ENCODE results near the gene HTRA1.

Gene HTRA1

GRCh38 chr10:122541541-122542002 lies 80.2 kb downstream of the HTRA1 start:
- Histone ChIP-seq H2AK5ac (ENCODE audit: low read length) (no peak overlapping the region), H3K4me2 (ENCODE audit: low read length) (no peak overlapping the region), H3K4me3 (ENCODE audit: low read length) (no peak overlapping the region), H4K8ac (ENCODE audit: low read depth, low read length) (no peak overlapping the region), H3K4ac (ENCODE audit: low read depth, low read length) (no peak overlapping the region), H3K56ac (ENCODE audit: low read length) (no peak overlapping the region), H3K79me2 (ENCODE audit: control insufficient read depth, insufficient read depth, low read length) (no peaks in the 10 kb centered on the region), H3K18ac (ENCODE audit: low read length) (no peak overlapping the region), H2BK15ac (replicated peaks; ENCODE audit: low read depth) (no peak overlapping the region), H3K27ac (ENCODE audit: low read depth, low read length) (no peak overlapping the region), H3K36me3 (ENCODE audit: control insufficient read depth, insufficient read depth, low read length) (no peaks in the 10 kb centered on the region), H3K79me1 (ENCODE audit: low read length) (no peaks in the 10 kb centered on the region), H3K4me1 (ENCODE audit: control insufficient read depth, low read depth, low read length) (no peaks in the 10 kb centered on the region), H3K27me3 (ENCODE audit: insufficient read depth, low read length, poor library complexity) (no peaks in the 10 kb centered on the region), H3K23ac (ENCODE audit: low read length) (no peak overlapping the region), H3K9ac (ENCODE audit: low read length) (no peak overlapping the region), H4K5ac (ENCODE audit: low read length) (no peak overlapping the region), H2BK5ac (ENCODE audit: low read length) (no peak overlapping the region), H2BK120ac (ENCODE audit: low read depth, low read length) (no peak overlapping the region)
- no peak for DNase-seq
- no CpG with 5 or more reads among the region's 4 CpGs for WGBS (ENCODE audit: extremely low coverage, insufficient coverage, low lambda C conversion rate)

DNA sequence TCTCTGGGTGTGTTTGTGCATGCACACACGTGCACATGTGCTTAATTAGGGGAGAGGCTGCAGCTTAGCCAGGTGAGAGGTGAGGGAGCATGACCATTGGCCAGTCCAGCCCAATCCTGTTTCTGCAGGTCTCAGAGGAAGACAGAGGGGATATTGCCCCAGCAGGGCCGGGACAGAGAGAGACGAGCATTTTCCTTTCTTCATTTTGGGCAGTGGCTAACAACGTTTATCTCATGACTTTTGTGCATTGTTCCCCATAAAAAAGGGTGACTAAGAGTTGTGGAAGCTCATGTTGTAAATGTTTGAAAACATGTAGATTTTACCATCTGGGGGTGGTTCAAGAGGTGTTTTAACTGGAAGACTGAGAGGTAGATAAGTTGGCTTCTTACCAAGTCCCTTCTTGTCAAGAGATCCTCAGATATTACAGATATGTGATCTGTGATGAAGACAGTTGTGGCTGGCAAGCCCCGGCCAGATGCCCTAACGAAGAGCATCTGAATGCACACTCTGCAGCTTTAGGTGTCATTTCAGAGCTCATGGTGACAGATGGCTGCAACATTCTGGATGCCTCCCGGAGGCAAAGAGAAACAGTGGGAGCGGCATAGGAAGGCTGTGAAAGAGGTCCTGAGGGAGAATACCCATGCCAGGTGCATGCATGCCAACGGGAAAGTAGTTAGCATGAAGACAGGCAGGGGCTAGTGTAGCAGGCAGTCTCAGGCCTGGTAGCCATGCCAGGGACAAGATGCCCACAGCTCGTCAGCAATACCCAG lies 82.5 kb downstream of the HTRA1 start:
- H3K79me1 ChIP-seq (ENCODE audit: low read length) = no peaks in the 10 kb centered on the region
- no peak overlapping the region for H3K23ac ChIP-seq (ENCODE audit: low read length)
- H2BK5ac ChIP-seq (ENCODE audit: low read length) = no peak overlapping the region
- no peaks in the 10 kb centered on the region for H3K36me3 ChIP-seq (ENCODE audit: control insufficient read depth, insufficient read depth, low read length)
- no peak overlapping the region for H3K9ac ChIP-seq (ENCODE audit: low read length)
- H2AK5ac ChIP-seq (ENCODE audit: low read length) = no peak overlapping the region
- no peak overlapping the region for H3K4ac ChIP-seq (ENCODE audit: low read depth, low read length)
- no peak overlapping the region for H4K5ac ChIP-seq (ENCODE audit: low read length)
- no peak overlapping the region for H3K56ac ChIP-seq (ENCODE audit: low read length)
- H3K4me3 ChIP-seq (ENCODE audit: low read length) = no peak overlapping the region
- H2BK120ac ChIP-seq (ENCODE audit: low read depth, low read length) = no peak overlapping the region
- H3K27me3 ChIP-seq (ENCODE audit: insufficient read depth, low read length, poor library complexity) = no peaks in the 10 kb centered on the region
- no peak overlapping the region for H4K8ac ChIP-seq (ENCODE audit: low read depth, low read length)
- H3K4me2 ChIP-seq (ENCODE audit: low read length) = no peak overlapping the region
- H3K18ac ChIP-seq (ENCODE audit: low read length) = no peak overlapping the region
- no peak for DNase-seq
- H3K79me2 ChIP-seq (ENCODE audit: control insufficient read depth, insufficient read depth, low read length) = no peaks in the 10 kb centered on the region
- no peaks in the 10 kb centered on the region for H3K4me1 ChIP-seq (ENCODE audit: control insufficient read depth, low read depth, low read length)
- no peak overlapping the region for H2BK15ac ChIP-seq (replicated peaks; ENCODE audit: low read depth)
- H3K27ac ChIP-seq (ENCODE audit: low read depth, low read length) = no peak overlapping the region
- no CpG with 5 or more reads among the region's 10 CpGs for WGBS (ENCODE audit: extremely low coverage, insufficient coverage, low lambda C conversion rate)

DNA sequence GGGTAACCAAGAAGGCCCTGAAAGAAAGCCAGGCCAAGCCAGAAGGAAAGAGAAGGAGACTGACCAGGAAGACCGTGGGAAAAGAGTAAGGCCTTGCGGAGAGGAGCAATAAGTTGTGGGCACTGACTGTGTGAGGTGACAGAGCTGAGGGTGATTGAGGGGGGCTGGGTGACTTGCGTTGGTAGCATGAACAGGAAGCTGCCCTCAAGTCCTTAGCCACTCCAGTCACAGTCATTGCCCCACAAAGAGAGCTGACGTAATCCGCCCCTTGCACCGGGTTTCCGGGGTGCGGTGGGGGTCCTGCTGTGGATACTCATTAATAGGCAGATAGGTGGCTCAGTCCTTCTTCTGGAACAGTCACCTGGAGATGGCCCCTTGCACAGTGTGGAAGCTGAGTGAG lies 83.1 kb downstream of the HTRA1 start:
- no peak overlapping the region for H3K4ac ChIP-seq (ENCODE audit: low read depth, low read length)
- DNase-seq = no peak
- H3K79me2 ChIP-seq (ENCODE audit: control insufficient read depth, insufficient read depth, low read length) = no peaks in the 10 kb centered on the region
- H2AK5ac ChIP-seq (ENCODE audit: low read length) = no peak overlapping the region
- no CpG with 5 or more reads among the region's 8 CpGs for WGBS (ENCODE audit: extremely low coverage, insufficient coverage, low lambda C conversion rate)
- no peaks in the 10 kb centered on the region for H3K79me1 ChIP-seq (ENCODE audit: low read length)
- H3K4me3 ChIP-seq (ENCODE audit: low read length) = no peak overlapping the region
- H4K8ac ChIP-seq (ENCODE audit: low read depth, low read length) = no peak overlapping the region
- H3K56ac ChIP-seq (ENCODE audit: low read length) = no peak overlapping the region
- H4K5ac ChIP-seq (ENCODE audit: low read length) = no peak overlapping the region
- H3K27ac ChIP-seq (ENCODE audit: low read depth, low read length) = no peak overlapping the region
- no peak overlapping the region for H2BK5ac ChIP-seq (ENCODE audit: low read length)
- H3K9ac ChIP-seq (ENCODE audit: low read length) = no peak overlapping the region
- no peak overlapping the region for H3K4me2 ChIP-seq (ENCODE audit: low read length)
- no peak overlapping the region for H3K18ac ChIP-seq (ENCODE audit: low read length)
- H3K4me1 ChIP-seq (ENCODE audit: control insufficient read depth, low read depth, low read length) = no peaks in the 10 kb centered on the region
- H3K23ac ChIP-seq (ENCODE audit: low read length) = no peak overlapping the region
- no peaks in the 10 kb centered on the region for H3K36me3 ChIP-seq (ENCODE audit: control insufficient read depth, insufficient read depth, low read length)
- no peak overlapping the region for H2BK15ac ChIP-seq (replicated peaks; ENCODE audit: low read depth)
- H3K27me3 ChIP-seq (ENCODE audit: insufficient read depth, low read length, poor library complexity) = no peaks in the 10 kb centered on the region
- H2BK120ac ChIP-seq (ENCODE audit: low read depth, low read length) = no peak overlapping the region

GRCh38 chr10:122546242-122546641 lies 84.9 kb downstream of the HTRA1 start:
- WGBS (ENCODE audit: extremely low coverage, insufficient coverage, low lambda C conversion rate) = no CpG with 5 or more reads among the region's 8 CpGs
- H3K23ac ChIP-seq (ENCODE audit: low read length) = no peak overlapping the region
- H4K8ac ChIP-seq (ENCODE audit: low read depth, low read length) = no peak overlapping the region
- no peak overlapping the region for H2BK5ac ChIP-seq (ENCODE audit: low read length)
- H3K56ac ChIP-seq (ENCODE audit: low read length) = no peak overlapping the region
- H3K79me2 ChIP-seq (ENCODE audit: control insufficient read depth, insufficient read depth, low read length) = no peaks in the 10 kb centered on the region
- no peak overlapping the region for H2BK15ac ChIP-seq (replicated peaks; ENCODE audit: low read depth)
- no peak overlapping the region for H3K27ac ChIP-seq (ENCODE audit: low read depth, low read length)
- H4K5ac ChIP-seq (ENCODE audit: low read length) = no peak overlapping the region
- no peak overlapping the region for H3K18ac ChIP-seq (ENCODE audit: low read length)
- no peak overlapping the region for H2BK120ac ChIP-seq (ENCODE audit: low read depth, low read length)
- H3K36me3 ChIP-seq (ENCODE audit: control insufficient read depth, insufficient read depth, low read length) = no peaks in the 10 kb centered on the region
- no peak for DNase-seq
- no peaks in the 10 kb centered on the region for H3K27me3 ChIP-seq (ENCODE audit: insufficient read depth, low read length, poor library complexity)
- H3K4me1 ChIP-seq (ENCODE audit: control insufficient read depth, low read depth, low read length) = no peaks in the 10 kb centered on the region
- no peak overlapping the region for H3K4me3 ChIP-seq (ENCODE audit: low read length)
- H3K4me2 ChIP-seq (ENCODE audit: low read length) = no peak overlapping the region
- no peak overlapping the region for H3K4ac ChIP-seq (ENCODE audit: low read depth, low read length)
- H3K79me1 ChIP-seq (ENCODE audit: low read length) = no peaks in the 10 kb centered on the region
- no peak overlapping the region for H3K9ac ChIP-seq (ENCODE audit: low read length)
- no peak overlapping the region for H2AK5ac ChIP-seq (ENCODE audit: low read length)

DNA sequence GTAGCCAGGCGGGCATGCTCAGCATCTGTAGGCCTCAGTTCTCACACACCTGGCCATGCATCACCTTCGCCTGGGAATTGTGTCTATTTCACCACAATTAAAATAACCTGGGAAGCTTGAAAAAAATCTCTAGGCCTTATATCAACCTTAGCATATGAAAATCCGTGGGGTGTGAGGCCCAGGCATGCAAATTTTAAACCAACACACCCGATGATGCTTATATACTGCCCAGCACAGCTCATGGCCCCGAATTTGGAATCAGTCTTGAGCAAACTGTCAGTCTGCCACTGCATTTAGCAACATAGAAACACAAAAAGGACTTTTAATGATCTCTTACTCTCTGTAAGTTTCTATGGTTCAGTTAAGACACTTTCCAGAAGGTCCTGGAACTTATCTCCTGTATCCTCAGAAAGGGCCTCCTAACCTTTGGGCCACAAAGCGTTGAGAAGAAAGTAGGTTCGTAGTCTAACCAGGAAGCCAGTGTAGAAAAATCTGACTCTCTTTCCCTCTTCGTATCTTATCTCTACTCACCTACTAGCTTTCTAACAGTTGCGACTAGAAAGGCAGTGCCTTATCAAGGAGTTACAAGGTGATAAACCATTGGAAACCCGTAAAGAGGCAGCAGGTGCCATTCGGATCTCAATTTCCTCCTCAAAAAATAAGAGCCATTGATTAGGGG lies 87.2 kb downstream of the HTRA1 start:
- no peak overlapping the region for H3K9ac ChIP-seq (ENCODE audit: low read length)
- no peak overlapping the region for H2AK5ac ChIP-seq (ENCODE audit: low read length)
- no peak overlapping the region for H2BK120ac ChIP-seq (ENCODE audit: low read depth, low read length)
- H3K18ac ChIP-seq (ENCODE audit: low read length) = no peak overlapping the region
- H3K56ac ChIP-seq (ENCODE audit: low read length) = no peak overlapping the region
- no peak overlapping the region for H2BK5ac ChIP-seq (ENCODE audit: low read length)
- H4K8ac ChIP-seq (ENCODE audit: low read depth, low read length) = no peak overlapping the region
- no peak overlapping the region for H3K23ac ChIP-seq (ENCODE audit: low read length)
- peak; percentile 40 for DNase-seq
- no peak overlapping the region for H3K4ac ChIP-seq (ENCODE audit: low read depth, low read length)
- no peaks in the 10 kb centered on the region for H3K79me2 ChIP-seq (ENCODE audit: control insufficient read depth, insufficient read depth, low read length)
- no peaks in the 10 kb centered on the region for H3K27me3 ChIP-seq (ENCODE audit: insufficient read depth, low read length, poor library complexity)
- H3K4me1 ChIP-seq (ENCODE audit: control insufficient read depth, low read depth, low read length) = no peaks in the 10 kb centered on the region
- no peak overlapping the region for H4K5ac ChIP-seq (ENCODE audit: low read length)
- H3K79me1 ChIP-seq (ENCODE audit: low read length) = no peaks in the 10 kb centered on the region
- no peak overlapping the region for H2BK15ac ChIP-seq (replicated peaks; ENCODE audit: low read depth)
- no peak overlapping the region for H3K4me3 ChIP-seq (ENCODE audit: low read length)
- no CpG with 5 or more reads among the region's 11 CpGs for WGBS (ENCODE audit: extremely low coverage, insufficient coverage, low lambda C conversion rate)
- no peak overlapping the region for H3K4me2 ChIP-seq (ENCODE audit: low read length)
- no peak overlapping the region for H3K27ac ChIP-seq (ENCODE audit: low read depth, low read length)
- H3K36me3 ChIP-seq (ENCODE audit: control insufficient read depth, insufficient read depth, low read length) = no peaks in the 10 kb centered on the region

Data from mesendoderm (in vitro differentiated cells).